ENCODE measurements around the gene UBALD2. TPM values are rescaled to one million over a fixed set of nuclear protein-coding genes. Genes with fewer than 3 reads are reported as not detected.

Gene UBALD2
- total RNA-seq, 2 experiments from 2014 or later, result 267 to 270 TPM

DNA sequence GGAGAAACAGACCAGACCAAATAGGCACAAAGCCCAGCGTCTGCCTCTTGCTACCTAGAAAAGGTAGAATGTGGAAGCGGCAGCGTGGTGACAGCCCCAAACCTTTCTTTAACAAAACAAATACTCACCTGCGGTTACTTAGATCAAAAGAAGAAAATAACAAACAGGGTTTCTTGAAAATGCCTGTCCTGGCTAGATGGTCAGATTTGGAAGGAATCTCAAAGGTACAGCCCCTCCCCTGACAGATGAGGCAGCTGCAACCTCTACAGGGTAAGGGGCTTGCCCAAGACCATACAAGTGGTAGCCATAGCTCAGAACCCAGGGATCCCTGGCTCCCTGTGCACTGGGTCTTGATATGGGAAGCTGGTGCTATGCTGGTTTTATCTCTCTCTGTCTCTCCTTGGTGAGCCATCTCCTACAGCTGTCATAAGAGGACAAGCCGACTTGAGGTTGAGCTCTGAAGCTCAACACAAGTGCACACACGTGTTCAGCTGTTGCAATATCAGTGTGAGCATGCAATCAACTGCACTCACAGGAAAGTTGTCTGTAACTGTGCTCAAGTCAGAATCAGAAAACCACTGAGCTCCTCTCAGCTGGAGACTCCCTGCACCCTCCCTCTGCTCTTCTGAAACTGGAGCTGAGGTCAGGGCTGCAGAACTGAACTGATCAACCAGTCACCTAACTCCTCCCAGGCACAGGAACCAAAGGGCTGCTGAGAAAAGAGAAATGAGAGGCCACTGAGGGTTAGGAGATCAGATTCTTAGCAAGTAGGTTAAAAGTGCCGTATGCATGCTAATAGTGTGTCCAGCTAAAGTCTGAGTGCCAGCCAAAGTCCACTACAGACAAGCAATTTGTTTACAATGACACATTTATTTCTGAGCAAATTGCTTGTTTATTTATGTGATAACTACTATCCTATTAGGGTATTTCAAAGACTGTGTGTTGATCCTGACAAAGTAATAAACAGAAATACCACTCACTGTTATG is 18.8 kb upstream of the UBALD2 start:
- DNase-seq, result peak; percentile 86
- ChIA-PET CTCF (interaction anchor here (0.9 to 3.1 kb wide), 15 partner anchors 8 to 65 kb away, joined by 3 to 13 read pairs (median 5); partner anchors contain the start of gene UBALD2), POLR2A (interaction anchor here (0.7 to 29.4 kb wide), 6 partner anchors 20 to 333 kb away, joined by 3 to 960 read pairs (median 18); partner anchors contain the start of gene UBALD2)
- H3K9me3 Mint-ChIP-seq, result no peaks in the 10 kb centered on the region
- no peaks in the 10 kb centered on the region for H3K36me3 Mint-ChIP-seq (ENCODE audit: low read depth)
- H3K4me1 Mint-ChIP-seq (ENCODE audit: low read depth), result peaks cover 56% of the 10 kb centered on the region
- peak overlapping the region; percentile 44 for H3K4me3 Mint-ChIP-seq
- intact Hi-C loops (cut with micrococcal nuclease), result no loop called here
- no peak for TF ChIP-seq CTCF (IDR thresholded peaks at IDR 0.05)
- no peaks in the 10 kb centered on the region for H3K27me3 Mint-ChIP-seq
- peak; percentile 98 for ATAC-seq
- peak overlapping the region; percentile 96 for H3K27ac Mint-ChIP-seq

DNA sequence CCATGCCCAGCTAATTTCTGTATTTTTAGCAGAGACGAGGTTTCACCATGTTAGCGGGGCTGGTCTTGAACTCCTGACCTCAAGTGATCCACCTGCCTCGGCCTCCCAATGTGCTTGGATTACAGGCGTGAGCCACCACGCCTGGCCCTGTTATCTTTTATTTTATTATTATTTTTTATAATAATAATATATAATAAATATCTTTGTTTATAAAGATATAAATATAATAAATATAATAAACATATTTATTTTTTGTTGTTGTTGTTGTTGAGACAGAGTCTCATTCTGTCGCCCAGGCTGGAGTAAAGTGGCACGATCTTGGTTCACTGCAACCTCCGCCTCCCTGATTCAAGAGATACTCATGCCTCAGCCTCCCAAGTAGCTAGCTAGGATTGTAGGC is 17.8 kb upstream of the UBALD2 start:
- CTCF ChIA-PET, result interaction anchor here (1.0 to 3.1 kb wide), 10 partner anchors 7 to 68 kb away, joined by 3 to 13 read pairs (median 5); partner anchors contain the start of gene UBALD2

GRCh38 chr17:76248013-76248782 is 16.9 kb upstream of the UBALD2 start:
- no peak for ATAC-seq
- Mint-ChIP-seq H3K27me3 (no peaks in the 10 kb centered on the region), H3K27ac (peak overlapping the region; percentile 4), H3K4me3 (no peak overlapping the region), H3K4me1 (ENCODE audit: low read depth) (peaks cover 63% of the 10 kb centered on the region), H3K36me3 (ENCODE audit: low read depth) (no peaks in the 10 kb centered on the region), H3K9me3 (no peaks in the 10 kb centered on the region)
- CTCF ChIA-PET, result interaction anchor here (1.0 to 3.1 kb wide), 6 partner anchors 8 to 69 kb away, joined by 3 to 13 read pairs (median 3); partner anchors contain the start of gene UBALD2
- POLR2A ChIA-PET, result interaction anchor here (0.5 to 29.4 kb wide), 6 partner anchors 9 to 906 kb away, joined by 3 to 960 read pairs (median 15); partner anchors contain the start of gene UBALD2
- no peak for DNase-seq
- intact Hi-C loops (cut with micrococcal nuclease), result no loop called here
- no peak for TF ChIP-seq CTCF (IDR thresholded peaks at IDR 0.05)

More for the DNA sequence above, 17.8 kb upstream of the UBALD2 start:
- ATAC-seq (no peak), DNase-seq (no peak)
- intact Hi-C loops (cut with micrococcal nuclease), result no loop called here
- POLR2A ChIA-PET, result interaction anchor here (0.9 to 29.4 kb wide), 4 partner anchors 8 to 65 kb away, joined by 3 to 960 read pairs (median 30); partner anchors contain the start of gene UBALD2
- Mint-ChIP-seq H3K36me3 (ENCODE audit: low read depth) (no peaks in the 10 kb centered on the region), H3K4me3 (no peak overlapping the region), H3K4me1 (ENCODE audit: low read depth) (peaks cover 60% of the 10 kb centered on the region), H3K27me3 (no peaks in the 10 kb centered on the region), H3K27ac (peak overlapping the region; percentile 96), H3K9me3 (no peaks in the 10 kb centered on the region)
- no peak for TF ChIP-seq CTCF (IDR thresholded peaks at IDR 0.05)

DNA sequence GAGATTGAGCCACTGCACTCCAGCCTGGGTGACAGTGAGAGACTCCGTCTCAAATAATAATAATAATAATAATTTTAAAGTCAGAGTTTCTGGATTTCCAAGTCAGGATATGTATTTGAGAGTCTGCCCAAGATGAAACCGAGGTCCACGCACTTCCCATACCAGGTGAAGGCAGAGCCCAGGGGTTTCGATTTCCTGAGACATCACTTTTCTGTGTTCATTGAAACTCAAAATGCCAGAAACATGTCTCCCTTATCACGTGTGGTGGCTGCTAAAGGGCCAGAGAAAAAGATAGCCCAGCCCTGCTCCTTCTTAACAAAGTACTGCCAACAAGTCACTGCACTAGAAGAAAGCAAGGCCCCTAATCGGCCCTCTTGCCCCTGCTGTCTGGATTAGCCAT is 15.0 kb upstream of the UBALD2 start:
- no peak for DNase-seq
- H3K36me3 Mint-ChIP-seq (ENCODE audit: low read depth), result no peaks in the 10 kb centered on the region
- ATAC-seq, result no peak
- H3K27ac Mint-ChIP-seq, result no peak overlapping the region
- H3K4me3 Mint-ChIP-seq, result no peak overlapping the region
- POLR2A ChIA-PET, result interaction anchor here (0.6 to 29.4 kb wide), 4 partner anchors 13 to 108 kb away, joined by 3 to 960 read pairs (median 3); partner anchors contain the start of gene UBALD2
- intact Hi-C loops (cut with micrococcal nuclease), result no loop called here
- no peak for TF ChIP-seq CTCF (IDR thresholded peaks at IDR 0.05)
- H3K27me3 Mint-ChIP-seq, result no peaks in the 10 kb centered on the region
- CTCF ChIA-PET, result interaction anchor here (1.8 kb wide), 1 partner anchor 70 kb away, joined by 3 read pairs; no protein-coding TSS in a partner anchor
- no peaks in the 10 kb centered on the region for H3K9me3 Mint-ChIP-seq
- peaks cover 53% of the 10 kb centered on the region for H3K4me1 Mint-ChIP-seq (ENCODE audit: low read depth)

Data from activated CD8-positive, alpha-beta T cell treated with anti-CD3 and anti-CD28 coated beads for 36 hours (primary cell).